ENCODE results near the gene PPFIBP2.

Gene PPFIBP2

DNA sequence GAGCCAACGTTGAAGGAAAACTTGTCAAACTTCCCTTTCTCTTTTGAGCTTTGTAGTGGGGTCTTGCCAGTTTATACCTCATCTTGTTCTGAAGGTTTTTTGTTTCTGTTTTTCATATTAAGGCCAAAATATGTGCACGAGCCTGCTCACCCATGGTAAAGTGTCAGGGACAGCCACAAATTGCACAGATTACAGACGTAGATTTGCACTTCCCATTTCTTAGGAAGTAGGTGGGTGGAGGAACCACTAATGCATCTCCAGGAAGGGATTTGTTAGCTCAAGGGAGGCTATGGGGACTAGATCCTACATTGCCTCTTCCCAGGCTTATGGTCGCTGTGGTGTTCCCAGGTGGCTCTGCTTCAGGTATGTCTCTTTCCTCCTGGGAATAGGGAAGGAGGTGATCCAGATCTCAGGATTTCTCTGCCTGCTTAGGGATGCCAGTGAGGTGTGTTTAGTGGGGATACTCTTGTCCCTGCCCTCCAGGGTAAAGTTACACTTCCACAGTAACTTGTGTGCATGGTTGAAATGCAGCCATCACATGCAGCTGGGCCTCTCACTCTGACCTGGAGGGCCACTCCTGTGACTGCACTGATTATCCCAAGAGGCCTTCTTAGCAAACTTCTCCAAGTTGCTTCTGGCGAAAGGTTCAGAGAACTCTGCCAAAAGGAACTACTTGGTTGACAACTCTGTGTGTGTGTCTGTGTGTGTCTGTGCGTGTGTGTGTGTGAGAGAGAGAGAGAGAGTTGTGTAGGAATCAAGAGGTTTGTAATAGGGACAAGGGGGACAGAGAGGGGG lies 9.8 kb downstream of the PPFIBP2 start:
- DNase-seq (ENCODE audit: extremely low read depth, low read depth): no peak
- TF ChIP-seq, protein P1, sequence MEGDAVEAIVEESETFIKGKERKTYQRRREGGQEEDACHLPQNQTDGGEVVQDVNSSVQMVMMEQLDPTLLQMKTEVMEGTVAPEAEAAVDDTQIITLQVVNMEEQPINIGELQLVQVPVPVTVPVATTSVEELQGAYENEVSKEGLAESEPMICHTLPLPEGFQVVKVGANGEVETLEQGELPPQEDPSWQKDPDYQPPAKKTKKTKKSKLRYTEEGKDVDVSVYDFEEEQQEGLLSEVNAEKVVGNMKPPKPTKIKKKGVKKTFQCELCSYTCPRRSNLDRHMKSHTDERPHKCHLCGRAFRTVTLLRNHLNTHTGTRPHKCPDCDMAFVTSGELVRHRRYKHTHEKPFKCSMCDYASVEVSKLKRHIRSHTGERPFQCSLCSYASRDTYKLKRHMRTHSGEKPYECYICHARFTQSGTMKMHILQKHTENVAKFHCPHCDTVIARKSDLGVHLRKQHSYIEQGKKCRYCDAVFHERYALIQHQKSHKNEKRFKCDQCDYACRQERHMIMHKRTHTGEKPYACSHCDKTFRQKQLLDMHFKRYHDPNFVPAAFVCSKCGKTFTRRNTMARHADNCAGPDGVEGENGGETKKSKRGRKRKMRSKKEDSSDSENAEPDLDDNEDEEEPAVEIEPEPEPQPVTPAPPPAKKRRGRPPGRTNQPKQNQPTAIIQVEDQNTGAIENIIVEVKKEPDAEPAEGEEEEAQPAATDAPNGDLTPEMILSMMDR (IDR thresholded peaks at IDR 0.05; ENCODE audit: low read depth, low read length, missing control alignments): no peak
- no peak overlapping the region for H3K4me3 ChIP-seq (replicated peaks; ENCODE audit: low read depth, low read length)

DNA sequence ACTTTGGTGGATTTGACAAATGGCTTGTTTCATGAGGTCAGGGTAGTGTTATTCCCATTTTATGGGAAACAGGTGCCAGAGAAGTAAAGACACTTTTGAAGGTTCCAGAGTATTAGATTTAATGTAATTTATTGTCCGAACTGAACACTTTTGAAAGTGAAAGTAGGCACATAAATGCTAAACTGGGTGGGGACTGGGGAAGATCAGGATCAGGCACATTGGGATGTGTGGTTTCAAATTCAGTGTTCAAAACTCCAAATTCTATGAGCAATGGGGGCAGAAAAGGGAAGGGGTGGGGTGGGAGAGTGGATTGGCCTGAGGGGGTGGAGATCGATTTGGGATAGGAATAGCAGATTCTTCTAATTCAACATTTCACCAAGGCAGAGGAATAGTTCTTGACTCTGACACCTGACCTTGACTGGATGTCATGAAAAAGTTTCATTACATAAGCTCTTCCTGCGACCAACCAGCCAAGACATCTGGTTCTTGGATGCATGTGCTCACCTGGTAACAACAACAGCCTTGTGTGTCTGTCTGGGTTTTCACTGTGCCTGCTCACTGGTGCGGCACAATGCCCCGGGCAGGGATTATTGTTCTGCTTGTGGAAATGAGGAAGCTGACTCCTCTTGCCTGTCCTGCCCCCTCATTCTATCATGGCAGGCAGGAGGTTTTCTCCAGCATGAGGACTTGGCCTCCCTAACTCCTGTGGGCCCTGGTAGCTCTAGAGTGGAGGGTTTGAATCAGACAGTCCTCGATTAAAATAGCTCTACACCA lies 10.8 kb downstream of the PPFIBP2 start:
- H3K4me3 ChIP-seq (replicated peaks; ENCODE audit: low read depth, low read length): no peak overlapping the region
- TF ChIP-seq, protein P1 (IDR thresholded peaks at IDR 0.05; ENCODE audit: low read depth, low read length, missing control alignments): no peak
- DNase-seq (ENCODE audit: extremely low read depth, low read depth): no peak

DNA sequence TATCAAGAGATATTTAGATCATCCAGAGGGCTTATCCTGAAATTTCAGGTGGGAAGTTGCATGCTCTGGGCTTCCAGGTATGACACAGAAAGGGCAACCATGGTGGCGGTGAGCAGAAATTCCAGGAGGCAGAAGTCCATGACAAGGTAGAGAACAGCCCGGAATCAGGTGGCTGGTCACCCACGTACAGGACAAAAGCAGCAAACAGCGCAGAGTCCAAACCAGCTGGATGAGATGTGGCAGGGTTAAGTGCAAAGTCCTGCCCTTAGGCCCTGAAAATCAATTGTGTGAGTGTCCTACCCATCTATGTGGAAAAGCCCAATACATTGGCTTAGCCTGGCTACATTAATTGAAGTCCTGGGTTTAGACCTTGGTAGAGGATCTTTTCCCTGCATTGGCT lies 11.6 kb downstream of the PPFIBP2 start:
- TF ChIP-seq, protein P1 (IDR thresholded peaks at IDR 0.05; ENCODE audit: low read depth, low read length, missing control alignments): no peak
- H3K4me3 ChIP-seq (replicated peaks; ENCODE audit: low read depth, low read length): no peak overlapping the region
- no peak for DNase-seq (ENCODE audit: extremely low read depth, low read depth)

DNA sequence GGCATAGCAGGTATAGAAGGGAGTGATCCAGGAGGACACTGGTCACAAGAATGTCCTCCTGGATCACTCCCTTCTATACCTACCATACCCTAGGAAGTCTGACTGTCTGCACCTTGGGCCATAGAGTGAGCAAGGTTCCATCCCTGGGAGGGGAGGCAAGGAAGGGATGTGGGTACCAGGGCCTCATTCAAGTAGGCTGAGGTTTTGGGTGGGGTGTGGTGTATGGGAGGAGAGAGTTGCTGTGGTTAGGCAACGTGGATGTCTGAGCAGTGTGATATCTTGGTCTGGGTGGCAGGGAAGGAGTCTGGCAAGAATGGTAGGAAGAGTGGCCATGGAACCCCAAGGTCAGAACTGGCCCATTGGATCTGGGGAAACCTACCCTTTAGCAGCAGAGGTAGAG lies 13.2 kb downstream of the PPFIBP2 start:
- no peak for DNase-seq (ENCODE audit: extremely low read depth, low read depth)
- no peak overlapping the region for H3K4me3 ChIP-seq (replicated peaks; ENCODE audit: low read depth, low read length)
- TF ChIP-seq, protein P1 (IDR thresholded peaks at IDR 0.05; ENCODE audit: low read depth, low read length, missing control alignments): no peak

DNA sequence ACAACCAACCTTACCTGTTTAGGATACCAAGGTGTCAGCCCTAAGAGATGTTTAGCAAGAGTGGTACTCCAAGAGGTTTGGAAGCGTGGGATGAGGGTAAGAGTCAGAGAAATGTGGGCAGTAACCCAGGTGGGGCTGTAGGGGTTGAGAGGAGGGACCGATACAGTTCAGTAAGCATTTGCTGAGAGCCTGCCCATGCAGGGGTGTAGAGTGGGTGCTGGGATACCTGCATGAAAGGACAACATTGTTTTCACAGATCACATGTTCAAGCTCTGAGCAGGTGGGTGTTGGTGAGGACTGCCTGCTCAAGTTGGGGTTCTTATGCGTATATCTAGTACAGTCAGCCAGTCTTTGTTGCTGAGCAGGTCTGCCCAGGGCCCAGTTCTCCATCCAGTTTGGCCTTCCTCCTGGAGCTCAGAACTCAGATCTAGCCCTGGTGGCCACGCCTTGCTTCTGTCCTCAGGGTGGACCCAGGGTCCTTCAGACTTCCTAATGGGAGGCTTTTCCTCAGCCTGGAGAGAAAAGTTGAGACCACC lies 14.8 kb downstream of the PPFIBP2 start:
- TF ChIP-seq, protein P1 (IDR thresholded peaks at IDR 0.05; ENCODE audit: low read depth, low read length, missing control alignments): no peak
- no peak for DNase-seq (ENCODE audit: extremely low read depth, low read depth)
- H3K4me3 ChIP-seq (replicated peaks; ENCODE audit: low read depth, low read length): no peak overlapping the region

DNA sequence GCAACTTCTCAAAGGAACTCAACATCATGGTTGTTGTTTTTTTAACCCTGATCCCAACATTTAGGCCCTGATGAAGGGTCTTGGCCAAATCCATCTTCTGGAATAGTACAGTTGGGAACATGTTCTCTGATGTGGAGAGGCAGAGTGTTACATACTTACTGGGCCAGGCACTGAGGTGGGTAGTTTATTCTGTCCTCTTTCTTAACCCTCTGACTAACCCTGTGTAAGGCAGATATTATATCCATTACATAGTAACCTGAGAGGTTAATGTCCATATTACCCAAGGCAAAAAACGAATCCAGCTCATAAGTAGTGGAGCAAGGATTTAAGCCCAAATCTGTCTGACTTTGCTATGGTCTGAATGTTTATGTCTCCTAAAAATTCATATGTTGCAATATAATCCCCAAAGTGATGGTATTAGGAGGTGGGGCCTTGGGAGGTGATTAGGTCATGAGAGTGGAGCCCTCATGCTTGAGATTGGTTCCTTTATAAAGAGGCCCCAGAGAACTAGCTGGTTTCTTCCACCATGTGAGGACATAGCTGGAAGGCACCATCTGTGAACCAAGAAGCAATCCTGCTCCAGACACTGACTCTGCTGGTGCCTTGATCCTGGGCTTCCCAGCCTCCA lies 16.3 kb downstream of the PPFIBP2 start:
- TF ChIP-seq, protein P1 (IDR thresholded peaks at IDR 0.05; ENCODE audit: low read depth, low read length, missing control alignments): no peak
- H3K4me3 ChIP-seq (replicated peaks; ENCODE audit: low read depth, low read length): no peak overlapping the region
- no peak for DNase-seq (ENCODE audit: extremely low read depth, low read depth)

Data from HFF-Myc (cell line).